Neural cell (in vitro differentiated cells): Measurements from ENCODE around the gene ODAD4. TPM values are rescaled to one million over a fixed set of nuclear protein-coding genes. Genes with fewer than 3 reads are reported as not detected.

Source experiments
- H2AFZ ChIP-seq: fragments of 200-600, 300-800 bp; sonication (generic), shearing (Covaris generic); 2 replicates; pipeline ENCODE4 v1.6.0; 2014; ENCODE audit warnings: low read depth, mild to moderate bottlenecking, antibody characterized with exemption, low read length, moderate library complexity
- H3F3A ChIP-seq: fragments of 200-600 bp; shearing (Covaris generic); 2 replicates; pipeline ENCODE4 v1.6.1; 2016; ENCODE audit warnings: mild to moderate bottlenecking, moderate library complexity, mixed read lengths, antibody characterized with exemption, low read length; ENCODE audit not compliant: insufficient read depth, poor library complexity, severe bottlenecking
- H3K27ac ChIP-seq: fragments of 200-600, 300-800 bp; sonication (generic), shearing (Covaris generic); 2 replicates; pipeline ENCODE4 v1.5.1; 2014; ENCODE audit warnings: mild to moderate bottlenecking, low read length, moderate library complexity
- H3K27me3 ChIP-seq: fragments of 300-800, 200-600 bp; sonication (generic), shearing (Covaris generic); 2 replicates; pipeline ENCODE4 v1.6.0; 2014; ENCODE audit warnings: mild to moderate bottlenecking, low read depth, low read length, moderate library complexity; ENCODE audit not compliant: insufficient read depth
- H3K36me3 ChIP-seq: fragments of 300-800, 200-600 bp; sonication (generic), shearing (Covaris generic); 2 replicates; pipeline ENCODE4 v1.5.1; 2014; ENCODE audit warnings: mild to moderate bottlenecking, antibody characterized with exemption, low read length, moderate library complexity; ENCODE audit not compliant: insufficient read depth
- H3K4me2 ChIP-seq: fragments of 300-800, 200-600 bp; sonication (generic), shearing (Covaris generic); 2 replicates; pipeline ENCODE4 v1.6.0; 2014; ENCODE audit warnings: mild to moderate bottlenecking, low read length
- H3K4me3 ChIP-seq: fragments of 300-800, 200-600 bp; sonication (generic), shearing (Covaris generic); 2 replicates; pipeline ENCODE4 v1.5.1; 2014; ENCODE audit warnings: mild to moderate bottlenecking, low read length, moderate library complexity
- H3K79me2 ChIP-seq: fragments of 200-600 bp; shearing (Covaris generic); replicated peaks from 2 replicates; pipeline ENCODE4 v1.6.0; 2014; ENCODE audit warnings: mild to moderate bottlenecking, low read length, moderate library complexity; ENCODE audit not compliant: insufficient read depth
- H3K9ac ChIP-seq: fragments of 300-800, 200-600 bp; sonication (generic), shearing (Covaris generic); 2 replicates; pipeline ENCODE4 v1.6.1; 2016; ENCODE audit warnings: mild to moderate bottlenecking, low read length, mixed read lengths
- H3K9me2 ChIP-seq: fragments of 200-600 bp; shearing (Covaris generic); 2 replicates; pipeline ENCODE4 v1.6.1; 2016; ENCODE audit warnings: mild to moderate bottlenecking, low read length, mixed read lengths; ENCODE audit not compliant: insufficient read depth
- H3K9me3 ChIP-seq: fragments of 200-600, 300-800 bp; sonication (generic), shearing (Covaris generic); 2 replicates; pipeline ENCODE4 v1.6.1; 2016; ENCODE audit warnings: mild to moderate bottlenecking, mixed run types, low read length, moderate library complexity, mixed read lengths
- H4K20me1 ChIP-seq: fragments of 200-600 bp; shearing (Covaris generic); 2 replicates; pipeline ENCODE4 v1.6.1; 2016; ENCODE audit warnings: mild to moderate bottlenecking, mixed run types; ENCODE audit not compliant: insufficient read depth
- EP300 ChIP-seq: fragments of 450-650 bp; conservative IDR thresholded peaks from 2 replicates; pipeline ENCODE4 v1.6.1; 2014; ENCODE audit warnings: antibody characterized with exemption, mild to moderate bottlenecking, moderate library complexity; ENCODE audit not compliant: poor library complexity, severe bottlenecking
- EZH2 ChIP-seq: fragments of 200-600, 300-800 bp; shearing (Covaris generic), sonication (generic); IDR thresholded peaks from 2 replicates; pipeline ENCODE4 v1.6.1; 2014; ENCODE audit warnings: antibody characterized with exemption, low read length, borderline replicate concordance, mild to moderate bottlenecking; ENCODE audit not compliant: insufficient read depth, poor library complexity, severe bottlenecking
- MXI1 ChIP-seq: fragments of 450-650 bp; conservative IDR thresholded peaks from 2 replicates; pipeline ENCODE4 v1.6.1; 2014; ENCODE audit warnings: antibody characterized with exemption, mild to moderate bottlenecking; ENCODE audit not compliant: poor library complexity, severe bottlenecking
- POLR2AphosphoS5 ChIP-seq: IDR thresholded peaks from 2 replicates; pipeline ENCODE4 v1.6.1; 2012
- RAD21 ChIP-seq: fragments of 450-650 bp; conservative IDR thresholded peaks from 2 replicates; pipeline ENCODE4 v1.6.1; 2014; ENCODE audit warnings: antibody characterized with exemption, mild to moderate bottlenecking, moderate library complexity
- SMC3 ChIP-seq: fragments of 450-650 bp; conservative IDR thresholded peaks from 2 replicates; pipeline ENCODE4 v1.6.1; 2014; ENCODE audit warnings: antibody characterized with exemption, mild to moderate bottlenecking, moderate library complexity; ENCODE audit not compliant: poor library complexity
- TAF1 ChIP-seq: IDR thresholded peaks from 2 replicates; pipeline ENCODE4 v1.6.1; 2012; ENCODE audit warnings: low read depth
- polyA plus RNA-seq: library from polyadenylated mRNA; depleted of rRNA; stranded (reverse); fragments of >200 nt; gene quantifications from 2 replicates; pipeline ENCODE4 v1.2.3, GENCODE V29; 2014
- TF ChIP-seq, protein P1 (sequence below): fragments of 450-650 bp; IDR thresholded peaks from 2 replicates; pipeline ENCODE4 v1.5.1; 2014; ENCODE audit warnings: antibody characterized with exemption, mild to moderate bottlenecking, moderate library complexity; ENCODE audit not compliant: poor library complexity, severe bottlenecking
- TF ChIP-seq, protein P2 (sequence below): IDR thresholded peaks from 2 replicates; pipeline ENCODE4 v1.6.1; 2012; ENCODE audit warnings: borderline replicate concordance

ODAD4 gene
- polyA plus RNA-seq, 1 donor from 2014 or later: 5.7 TPM

DNA sequence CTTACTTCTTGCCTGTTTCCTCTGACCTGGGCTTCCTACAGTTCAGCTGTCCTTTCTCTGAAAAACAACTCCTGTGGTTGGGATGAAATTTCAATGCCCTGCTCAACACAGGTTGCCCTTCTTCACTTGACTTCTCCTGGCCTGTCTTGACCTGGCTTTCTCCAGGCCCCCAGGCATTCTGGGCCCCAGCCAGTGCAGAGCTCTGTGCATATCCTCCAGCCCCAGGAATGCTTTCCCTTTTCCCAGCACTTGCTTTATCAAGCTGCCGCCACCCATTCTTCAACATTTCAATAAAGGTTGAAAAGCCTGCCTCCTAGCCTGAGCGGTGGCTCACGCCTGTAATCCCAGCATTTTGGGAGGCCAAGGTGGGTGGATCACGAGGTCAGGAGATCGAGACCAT is 10.8 kb downstream of the ODAD4 start:
- no peak overlapping the region for H3K9ac ChIP-seq
- TF ChIP-seq TAF1 (no peak), EZH2 (no peak), SMC3 (no peak), POLR2AphosphoS5 (no peak), RAD21 (no peak), EP300 (no peak), MXI1 (no peak)
- TF ChIP-seq, protein P1, sequence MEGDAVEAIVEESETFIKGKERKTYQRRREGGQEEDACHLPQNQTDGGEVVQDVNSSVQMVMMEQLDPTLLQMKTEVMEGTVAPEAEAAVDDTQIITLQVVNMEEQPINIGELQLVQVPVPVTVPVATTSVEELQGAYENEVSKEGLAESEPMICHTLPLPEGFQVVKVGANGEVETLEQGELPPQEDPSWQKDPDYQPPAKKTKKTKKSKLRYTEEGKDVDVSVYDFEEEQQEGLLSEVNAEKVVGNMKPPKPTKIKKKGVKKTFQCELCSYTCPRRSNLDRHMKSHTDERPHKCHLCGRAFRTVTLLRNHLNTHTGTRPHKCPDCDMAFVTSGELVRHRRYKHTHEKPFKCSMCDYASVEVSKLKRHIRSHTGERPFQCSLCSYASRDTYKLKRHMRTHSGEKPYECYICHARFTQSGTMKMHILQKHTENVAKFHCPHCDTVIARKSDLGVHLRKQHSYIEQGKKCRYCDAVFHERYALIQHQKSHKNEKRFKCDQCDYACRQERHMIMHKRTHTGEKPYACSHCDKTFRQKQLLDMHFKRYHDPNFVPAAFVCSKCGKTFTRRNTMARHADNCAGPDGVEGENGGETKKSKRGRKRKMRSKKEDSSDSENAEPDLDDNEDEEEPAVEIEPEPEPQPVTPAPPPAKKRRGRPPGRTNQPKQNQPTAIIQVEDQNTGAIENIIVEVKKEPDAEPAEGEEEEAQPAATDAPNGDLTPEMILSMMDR: no peak
- TF ChIP-seq, protein P2, sequence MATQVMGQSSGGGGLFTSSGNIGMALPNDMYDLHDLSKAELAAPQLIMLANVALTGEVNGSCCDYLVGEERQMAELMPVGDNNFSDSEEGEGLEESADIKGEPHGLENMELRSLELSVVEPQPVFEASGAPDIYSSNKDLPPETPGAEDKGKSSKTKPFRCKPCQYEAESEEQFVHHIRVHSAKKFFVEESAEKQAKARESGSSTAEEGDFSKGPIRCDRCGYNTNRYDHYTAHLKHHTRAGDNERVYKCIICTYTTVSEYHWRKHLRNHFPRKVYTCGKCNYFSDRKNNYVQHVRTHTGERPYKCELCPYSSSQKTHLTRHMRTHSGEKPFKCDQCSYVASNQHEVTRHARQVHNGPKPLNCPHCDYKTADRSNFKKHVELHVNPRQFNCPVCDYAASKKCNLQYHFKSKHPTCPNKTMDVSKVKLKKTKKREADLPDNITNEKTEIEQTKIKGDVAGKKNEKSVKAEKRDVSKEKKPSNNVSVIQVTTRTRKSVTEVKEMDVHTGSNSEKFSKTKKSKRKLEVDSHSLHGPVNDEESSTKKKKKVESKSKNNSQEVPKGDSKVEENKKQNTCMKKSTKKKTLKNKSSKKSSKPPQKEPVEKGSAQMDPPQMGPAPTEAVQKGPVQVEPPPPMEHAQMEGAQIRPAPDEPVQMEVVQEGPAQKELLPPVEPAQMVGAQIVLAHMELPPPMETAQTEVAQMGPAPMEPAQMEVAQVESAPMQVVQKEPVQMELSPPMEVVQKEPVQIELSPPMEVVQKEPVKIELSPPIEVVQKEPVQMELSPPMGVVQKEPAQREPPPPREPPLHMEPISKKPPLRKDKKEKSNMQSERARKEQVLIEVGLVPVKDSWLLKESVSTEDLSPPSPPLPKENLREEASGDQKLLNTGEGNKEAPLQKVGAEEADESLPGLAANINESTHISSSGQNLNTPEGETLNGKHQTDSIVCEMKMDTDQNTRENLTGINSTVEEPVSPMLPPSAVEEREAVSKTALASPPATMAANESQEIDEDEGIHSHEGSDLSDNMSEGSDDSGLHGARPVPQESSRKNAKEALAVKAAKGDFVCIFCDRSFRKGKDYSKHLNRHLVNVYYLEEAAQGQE: no peak
- no peak overlapping the region for H3K4me3 ChIP-seq
- H3K36me3 ChIP-seq: peaks cover 3% of the 10 kb centered on the region
- H3F3A ChIP-seq: no peaks in the 10 kb centered on the region
- no peaks in the 10 kb centered on the region for H3K79me2 ChIP-seq
- no peak overlapping the region for H3K4me2 ChIP-seq
- no peaks in the 10 kb centered on the region for H3K9me2 ChIP-seq
- no peak overlapping the region for H3K27ac ChIP-seq
- no peaks in the 10 kb centered on the region for H3K27me3 ChIP-seq
- H2AFZ ChIP-seq: no peak overlapping the region
- no peaks in the 10 kb centered on the region for H3K9me3 ChIP-seq
- H4K20me1 ChIP-seq: no peaks in the 10 kb centered on the region

DNA sequence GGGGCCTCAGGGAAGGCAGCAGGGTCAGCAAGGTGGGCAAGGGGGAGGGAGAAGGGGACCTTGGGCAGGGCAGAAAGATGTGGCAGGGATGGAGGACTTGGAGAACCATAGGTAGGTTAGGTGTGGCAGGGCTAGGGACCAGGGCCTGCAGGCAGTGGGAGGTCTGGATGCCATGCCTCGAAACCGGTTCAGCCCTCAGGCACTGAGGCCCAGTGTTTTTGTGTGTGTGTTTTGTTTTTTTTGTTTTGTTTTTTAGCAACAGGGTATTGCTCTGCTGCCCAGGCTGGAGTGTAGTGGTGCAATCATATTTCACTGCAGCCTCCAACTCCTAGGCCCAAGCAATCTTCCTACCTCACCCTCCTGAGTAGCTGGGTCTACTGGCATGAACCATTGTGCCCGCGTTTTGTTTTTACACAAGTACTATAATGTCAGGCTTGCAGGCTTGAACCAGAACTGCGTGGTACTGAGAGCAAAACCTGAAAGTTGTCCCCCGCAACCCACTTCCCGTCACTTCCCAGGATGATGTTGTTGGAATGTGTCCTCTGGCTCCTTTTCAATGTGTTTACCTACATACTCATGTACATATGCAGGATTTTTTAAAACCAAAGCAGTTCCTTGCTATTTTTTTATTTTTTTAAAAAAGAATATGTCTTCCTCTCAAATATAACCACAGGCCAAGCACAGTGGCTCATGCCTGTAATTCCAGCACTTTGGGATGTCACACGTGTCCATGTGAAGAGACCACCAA is 12.4 kb downstream of the ODAD4 start:
- no peaks in the 10 kb centered on the region for H3K27me3 ChIP-seq
- H2AFZ ChIP-seq: no peak overlapping the region
- TF ChIP-seq, protein P2: no peak
- no peak for TF ChIP-seq EZH2
- no peak for TF ChIP-seq POLR2AphosphoS5
- TF ChIP-seq, protein P1: no peak
- no peak for TF ChIP-seq MXI1
- no peak for TF ChIP-seq EP300
- no peaks in the 10 kb centered on the region for H3K36me3 ChIP-seq
- H3K4me2 ChIP-seq: no peak overlapping the region
- no peak overlapping the region for H3K4me3 ChIP-seq
- H3K9me2 ChIP-seq: no peaks in the 10 kb centered on the region
- H3K79me2 ChIP-seq: no peaks in the 10 kb centered on the region
- no peak overlapping the region for H3K27ac ChIP-seq
- no peak overlapping the region for H3K9ac ChIP-seq
- H4K20me1 ChIP-seq: no peaks in the 10 kb centered on the region
- no peaks in the 10 kb centered on the region for H3F3A ChIP-seq
- no peaks in the 10 kb centered on the region for H3K9me3 ChIP-seq
